Stimulated activated CD8-positive, alpha-beta memory T cell treated with anti-CD3 and anti-CD28 coated beads, Interleukin-4, amount 100 ng/mL, for 1 hour (primary cell): ENCODE measurements around the gene BIRC7.

Source experiments
- DNase-seq, 2 donors: peaks; one replicate each; pipeline ENCODE4 v3.0.0-alpha.2; 2020; ENCODE audit warnings: low read depth in 2 of 2, low spot score in 1 of 2

The BIRC7 gene

DNA sequence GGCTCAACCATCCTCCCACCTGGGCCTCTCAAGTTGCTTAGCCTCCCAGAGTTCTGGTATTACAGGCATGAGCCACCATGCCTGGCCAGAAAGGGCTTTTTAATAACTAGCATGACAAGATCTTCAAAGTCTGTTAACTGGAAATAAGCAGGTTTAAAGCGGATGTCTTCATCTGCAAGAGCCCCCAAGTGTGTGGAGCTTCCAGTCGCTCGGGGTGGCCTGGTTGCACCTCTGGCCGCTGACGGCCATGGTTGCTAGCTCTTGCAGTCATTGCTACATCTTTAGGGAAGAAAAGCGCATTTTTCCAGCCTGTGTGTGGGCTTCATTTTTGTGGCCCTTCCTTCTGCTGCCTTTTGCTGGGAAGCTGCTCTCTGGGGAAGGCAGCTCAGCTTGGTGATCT is 44.7 kb downstream of the BIRC7 start:
- no peak for DNase-seq

DNA sequence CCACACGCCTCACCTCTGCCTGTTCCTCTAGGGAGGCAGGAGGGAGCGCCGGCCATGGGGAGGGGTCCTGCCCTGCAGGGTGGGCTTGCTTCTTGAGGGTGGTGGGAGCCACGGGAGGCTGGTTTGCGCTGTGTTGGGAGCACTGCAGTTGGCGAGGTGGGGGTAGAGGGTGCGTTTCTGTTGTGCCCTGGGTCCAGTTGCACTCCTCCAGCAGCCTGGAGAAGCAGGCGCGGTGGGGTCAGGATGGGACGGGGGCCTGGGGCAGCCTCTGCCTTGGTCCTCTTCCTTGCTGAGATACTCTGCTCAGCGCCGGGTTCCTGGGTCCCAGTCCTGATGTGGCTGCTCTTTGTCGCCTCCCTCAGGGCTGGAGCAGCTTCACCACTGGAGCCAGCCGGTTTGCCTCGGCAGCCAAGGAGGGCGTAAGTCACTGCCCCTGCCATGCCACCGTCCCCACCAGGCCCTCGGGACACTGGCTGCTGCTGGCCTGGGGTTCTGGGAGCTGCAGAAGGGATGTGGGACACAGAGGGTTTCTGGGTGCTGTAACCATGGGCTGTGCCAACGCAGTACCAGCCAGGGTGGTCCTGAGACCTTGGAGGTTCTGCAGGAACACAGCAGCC is 45.3 kb downstream of the BIRC7 start:
- DNase-seq = no peak

DNA sequence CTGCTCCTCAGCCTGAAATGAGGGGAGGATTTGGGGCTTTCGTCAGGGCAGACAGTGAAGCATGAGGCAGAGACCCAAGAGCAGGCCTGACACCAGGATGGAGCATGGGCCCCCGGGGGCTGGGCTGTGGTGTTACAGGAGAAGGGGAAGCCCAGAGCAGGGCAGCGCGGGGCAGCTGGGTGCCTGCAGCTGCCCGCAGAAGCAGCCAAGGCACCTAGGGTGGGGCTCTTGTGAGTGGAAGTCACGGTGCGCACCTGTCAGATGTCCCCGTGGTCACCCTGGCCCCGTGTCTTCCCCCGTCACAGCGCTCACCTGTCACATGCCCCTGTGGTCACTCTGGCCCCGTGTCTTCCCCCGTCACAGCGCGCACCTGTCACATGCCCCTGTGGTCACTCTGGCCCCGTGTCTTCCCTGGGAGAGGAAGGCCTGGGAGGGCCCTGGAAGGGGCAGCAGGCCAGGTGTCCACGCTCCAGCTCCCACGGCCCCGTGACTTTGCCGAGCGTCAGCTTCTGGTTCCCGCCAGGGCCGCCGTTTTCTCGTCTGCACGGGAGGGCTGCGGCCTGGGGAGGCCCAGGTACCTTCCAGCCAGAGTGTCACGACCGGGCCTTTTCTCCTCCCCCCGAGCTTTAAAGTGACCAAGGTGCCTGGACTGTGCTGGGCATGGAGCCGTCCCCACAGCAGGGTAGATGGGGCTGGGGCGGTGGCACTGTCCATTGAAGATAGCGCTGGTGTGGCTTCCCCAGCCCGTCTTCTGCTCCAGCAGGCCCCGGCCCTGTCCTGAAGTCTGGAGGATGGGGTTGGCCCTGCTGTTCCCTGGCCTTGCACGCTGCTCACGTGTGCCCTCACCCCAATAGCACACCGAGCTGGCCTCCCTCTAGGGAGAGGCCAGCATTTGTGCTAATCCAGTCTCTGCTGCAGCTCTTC is 46.3 kb downstream of the BIRC7 start:
- DNase-seq = no peak

DNA sequence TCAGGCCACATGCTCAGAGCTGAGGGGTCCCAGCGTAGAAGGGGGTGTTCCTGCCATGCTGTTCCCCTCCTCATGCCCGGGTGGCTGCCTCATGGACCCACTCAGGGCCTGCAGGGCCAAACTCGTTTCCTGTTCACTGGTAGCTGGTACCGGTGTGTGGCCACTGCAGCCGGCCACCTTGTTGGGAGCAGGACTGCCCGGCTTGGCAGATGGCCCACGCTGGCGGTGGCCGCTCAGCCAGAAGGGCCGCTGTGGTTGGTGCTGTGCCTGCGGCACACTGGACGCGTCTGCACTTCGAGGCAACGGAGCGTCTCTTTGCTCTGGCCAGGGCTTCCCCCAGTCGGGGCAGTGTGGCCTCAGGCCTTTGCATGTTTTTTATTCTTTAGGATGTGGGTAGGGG is 47.2 kb downstream of the BIRC7 start:
- DNase-seq = no peak

DNA sequence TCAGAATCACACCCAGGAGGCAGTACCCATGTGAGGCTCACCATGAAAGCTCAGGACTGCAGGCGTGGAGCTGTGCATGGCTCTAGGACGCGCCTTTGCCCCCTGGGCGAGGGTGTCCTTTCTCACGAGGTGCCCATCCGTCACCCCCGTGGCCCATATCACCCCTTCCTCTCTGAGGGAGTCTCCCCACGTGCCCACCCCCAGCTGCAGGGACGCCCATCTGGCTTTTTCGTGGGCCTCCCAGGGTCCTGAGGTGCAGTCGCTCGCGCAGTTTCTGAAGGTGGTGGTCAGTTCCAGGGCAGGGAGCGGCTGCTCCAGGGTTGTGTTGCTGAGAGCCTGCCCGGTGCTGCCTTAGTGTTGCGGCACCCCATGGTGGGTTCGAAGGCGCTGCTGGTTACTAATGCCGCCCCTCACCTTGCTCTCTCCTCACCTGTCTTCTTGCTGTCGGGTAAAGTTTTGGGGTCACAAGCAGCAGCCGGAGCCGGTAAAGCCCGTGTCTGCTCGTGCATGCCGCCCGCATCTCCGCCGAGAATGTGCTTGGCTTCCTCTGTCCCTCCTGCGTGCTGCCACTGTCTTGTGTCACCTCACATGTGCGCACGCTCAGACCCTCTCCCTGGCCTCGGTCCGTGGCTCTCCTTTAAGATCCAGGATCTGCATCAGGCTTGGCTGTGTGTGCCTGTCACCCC is 47.8 kb downstream of the BIRC7 start:
- DNase-seq = no peak

DNA sequence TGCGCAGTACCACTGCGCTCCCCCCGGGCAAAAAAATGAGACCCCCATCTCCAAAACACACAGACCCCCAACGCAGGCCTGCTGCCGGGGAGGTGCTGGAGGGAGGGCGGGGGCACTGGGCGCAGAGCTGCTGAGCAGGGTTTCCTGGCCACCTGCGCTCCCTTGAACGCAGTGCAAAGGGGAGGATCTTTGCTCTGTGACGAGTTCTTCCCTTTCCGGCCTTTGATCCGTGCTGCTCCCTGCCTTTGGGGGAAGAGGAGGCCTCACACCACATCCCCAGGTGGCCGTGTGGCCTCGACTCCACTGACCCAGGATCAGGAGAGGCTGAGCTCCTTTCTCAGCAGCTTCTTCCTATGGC is 48.4 kb downstream of the BIRC7 start:
- no peak for DNase-seq

DNA sequence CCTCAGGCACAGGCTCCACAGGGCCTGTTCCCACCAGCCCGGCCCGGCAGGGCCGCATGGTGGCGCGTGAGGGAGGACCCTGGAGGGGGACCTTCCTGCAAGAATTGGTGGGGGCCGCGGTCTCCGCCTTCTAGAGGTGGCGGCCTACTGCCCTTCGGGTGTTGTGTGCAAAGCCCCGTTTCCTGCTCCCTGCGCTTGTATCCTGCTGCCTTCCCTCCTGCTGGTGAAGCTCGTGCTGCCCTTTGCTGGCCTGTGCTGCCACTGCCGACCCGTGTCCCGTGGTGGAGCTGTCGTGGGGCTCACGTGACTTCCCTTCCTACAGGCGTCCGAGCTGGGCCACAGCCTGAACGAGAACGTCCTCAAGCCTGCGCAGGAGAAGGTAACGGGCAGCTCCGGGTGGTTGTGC is 48.8 kb downstream of the BIRC7 start:
- no peak for DNase-seq

DNA sequence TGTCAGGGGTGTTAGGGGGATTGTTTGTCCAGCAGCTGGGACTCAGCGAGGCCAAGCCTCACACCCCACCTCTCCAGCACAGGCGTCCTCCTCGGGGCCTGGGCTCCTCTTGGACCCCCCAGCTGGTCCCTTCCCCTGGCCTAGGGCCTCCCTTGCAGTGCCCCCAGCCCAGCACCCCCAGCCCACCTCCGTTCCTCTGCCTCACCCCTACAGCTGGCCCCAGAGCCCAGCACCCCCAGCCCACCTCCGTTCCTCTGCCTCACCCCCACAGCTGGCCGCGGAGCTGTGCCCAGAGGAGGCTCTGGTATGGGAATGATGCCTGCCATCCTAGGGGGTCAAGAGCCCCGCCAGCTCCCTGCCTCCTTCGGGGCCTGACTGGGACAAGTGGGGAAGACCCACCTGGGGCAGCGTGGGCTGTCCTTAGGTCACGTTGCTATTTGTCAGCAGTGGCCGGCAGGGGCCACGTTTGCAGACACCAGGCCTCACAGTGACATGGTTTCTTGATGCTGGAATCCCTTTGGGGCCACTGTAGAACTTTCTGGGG is 49.3 kb downstream of the BIRC7 start:
- no peak for DNase-seq

DNA sequence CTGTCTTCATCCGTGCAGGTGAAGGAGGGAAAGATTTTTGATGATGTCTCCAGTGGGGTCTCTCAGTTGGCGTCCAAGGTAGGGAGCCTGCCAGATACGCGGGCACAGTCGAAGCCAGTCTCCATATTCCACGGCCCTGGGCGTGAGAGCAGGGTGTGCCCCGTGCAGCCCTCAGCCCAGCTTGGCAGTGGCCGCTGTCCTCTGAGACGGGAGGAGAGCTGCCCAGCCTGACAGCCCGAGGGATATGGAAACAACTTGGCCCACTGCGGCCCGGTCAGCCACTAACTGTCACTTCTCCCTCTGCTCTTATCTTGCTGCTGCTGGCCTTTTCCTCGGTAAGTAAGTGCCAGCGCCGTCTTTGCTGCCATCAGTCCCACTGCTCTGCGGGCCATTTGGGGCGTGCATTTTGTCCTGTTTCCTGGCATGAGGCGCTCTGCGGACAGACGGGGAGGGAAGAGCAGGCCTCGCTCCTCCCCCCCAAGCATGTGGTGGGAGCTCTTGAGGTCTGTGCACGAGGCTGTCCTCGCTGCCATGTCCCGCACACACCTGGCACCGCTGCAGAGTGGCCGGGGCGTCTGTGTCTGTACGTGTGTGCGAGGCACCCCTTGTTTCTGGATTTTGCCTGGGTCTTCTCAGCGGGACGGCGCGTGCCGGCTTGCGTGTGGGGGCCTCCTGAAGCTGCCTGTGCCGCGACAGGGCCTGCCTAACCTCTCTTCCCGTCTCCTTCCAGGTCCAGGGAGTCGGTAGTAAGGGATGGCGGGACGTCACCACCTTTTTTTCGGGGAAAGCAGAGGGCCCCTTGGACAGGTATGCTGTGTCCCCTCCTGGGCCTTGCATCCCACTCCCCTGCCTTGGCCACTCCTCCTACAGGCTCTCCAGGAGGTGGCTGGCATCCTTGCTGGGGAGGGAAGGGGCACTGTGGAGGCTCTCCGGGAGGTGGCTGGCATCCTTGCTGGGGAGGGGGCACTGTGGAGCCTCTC is 50.2 kb downstream of the BIRC7 start:
- no peak for DNase-seq

DNA sequence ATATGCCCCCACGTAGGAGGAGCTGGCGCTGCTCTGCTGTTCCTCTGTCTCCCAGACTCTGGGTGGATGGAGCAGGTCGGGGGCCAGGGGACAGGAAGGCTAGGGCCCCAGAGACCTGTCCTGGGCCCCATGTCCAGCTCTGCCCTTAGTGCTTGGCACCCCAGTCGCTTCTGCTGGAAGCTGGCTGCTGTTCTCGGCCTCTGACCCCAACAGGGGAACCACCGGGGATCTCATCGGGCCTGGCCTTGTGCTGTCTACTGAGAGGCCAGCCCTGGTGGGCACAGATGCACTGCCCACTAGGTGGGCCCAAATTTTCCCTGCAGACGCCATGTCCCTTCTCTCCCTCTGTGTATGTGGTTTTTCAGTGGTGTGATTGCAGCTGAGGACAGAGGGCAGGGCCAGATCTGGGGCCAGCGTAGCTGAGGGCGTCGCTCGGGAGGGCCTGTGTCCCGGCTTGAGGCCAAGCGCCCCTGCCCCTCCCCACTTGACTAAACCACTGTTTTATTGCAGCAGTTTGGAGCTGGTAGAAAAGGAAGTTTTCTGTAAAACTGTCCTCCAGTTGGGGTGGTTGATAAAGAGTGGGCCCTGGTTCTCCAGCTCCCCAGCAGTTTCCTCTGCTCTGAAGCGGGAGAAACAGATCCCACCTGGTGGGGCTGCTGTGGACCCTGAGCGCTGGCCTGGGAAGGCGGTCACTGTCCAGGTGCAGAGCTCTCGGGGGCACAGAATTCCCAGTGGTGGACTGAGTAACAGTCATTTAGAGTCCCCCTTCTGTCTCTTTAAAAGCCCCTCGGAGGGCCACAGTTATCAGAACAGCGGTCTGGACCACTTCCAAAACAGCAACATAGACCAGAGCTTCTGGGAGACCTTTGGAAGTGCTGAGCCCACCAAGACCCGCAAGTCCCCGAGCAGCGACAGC is 51.3 kb downstream of the BIRC7 start:
- no peak for DNase-seq

DNA sequence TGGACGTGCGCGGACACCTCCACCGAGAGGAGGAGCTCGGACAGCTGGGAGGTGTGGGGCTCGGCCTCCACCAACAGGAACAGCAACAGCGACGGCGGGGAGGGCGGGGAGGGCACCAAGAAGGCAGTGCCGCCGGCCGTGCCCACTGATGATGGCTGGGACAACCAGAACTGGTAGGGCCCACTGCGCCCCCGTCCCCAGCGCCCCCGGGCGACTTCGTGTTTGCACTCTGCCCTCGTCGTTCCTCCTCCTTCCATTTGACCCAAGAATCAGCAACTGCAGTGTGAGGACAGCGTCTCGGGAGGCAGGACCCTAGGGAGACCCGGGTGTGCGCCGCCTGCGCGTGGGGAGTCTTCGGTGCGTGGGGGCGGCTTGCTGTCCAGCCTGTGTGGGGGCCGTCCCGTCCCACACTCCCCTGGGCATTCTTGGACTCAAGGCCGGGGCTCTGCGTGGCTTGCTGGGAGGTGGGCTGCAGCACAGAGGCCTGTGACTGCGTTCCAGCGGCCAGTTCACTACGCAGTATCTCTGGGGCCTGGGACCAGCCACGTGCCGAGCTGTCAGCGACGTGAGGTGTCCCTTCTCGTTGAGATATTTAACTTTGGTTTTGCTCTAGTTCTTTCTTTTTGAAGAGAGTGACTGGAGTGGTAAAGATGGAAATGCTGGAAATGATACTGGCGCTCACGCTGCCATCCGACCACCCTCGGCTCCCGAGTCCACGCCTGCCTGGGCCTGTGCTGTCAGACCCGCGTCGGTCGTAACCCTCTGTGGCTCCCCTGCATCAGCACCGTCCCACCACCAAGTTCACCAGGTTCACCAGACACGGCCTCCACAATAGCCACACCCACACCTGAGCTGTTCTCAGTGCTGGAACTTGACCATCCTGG is 52.2 kb downstream of the BIRC7 start:
- no peak for DNase-seq

DNA sequence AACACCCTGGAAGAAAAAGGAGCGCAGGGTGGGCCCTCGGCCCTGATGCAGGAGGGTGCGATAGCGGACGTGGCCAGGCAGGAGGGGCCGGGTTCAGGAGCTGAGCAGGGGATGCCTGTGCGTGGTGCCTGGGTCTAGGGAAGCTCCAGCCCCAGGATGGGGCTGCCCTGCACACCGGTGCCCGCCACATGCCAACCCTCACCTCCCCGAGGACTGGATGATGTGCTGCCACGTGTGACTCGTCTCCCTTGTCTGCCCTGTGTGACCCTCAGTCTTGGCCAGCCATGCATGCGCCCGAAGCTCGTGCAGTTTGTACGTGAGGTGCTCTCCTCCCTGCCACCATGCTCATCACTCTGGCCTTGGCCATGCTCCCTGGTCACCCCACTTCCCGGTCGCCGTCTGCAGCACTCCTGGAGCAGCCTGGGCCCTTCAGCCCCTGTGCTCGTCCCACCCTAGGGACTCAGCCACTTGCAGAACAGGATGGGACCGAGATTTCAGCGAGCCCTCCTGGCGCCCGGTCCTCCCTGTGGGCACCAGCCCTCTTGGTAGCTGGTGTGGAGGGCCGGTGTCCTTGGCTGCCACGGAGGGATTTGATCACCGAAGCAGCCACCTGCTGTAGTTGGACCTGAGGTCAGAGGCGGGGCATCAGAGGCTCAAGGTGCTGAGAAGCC is 53.0 kb downstream of the BIRC7 start:
- DNase-seq = no peak

DNA sequence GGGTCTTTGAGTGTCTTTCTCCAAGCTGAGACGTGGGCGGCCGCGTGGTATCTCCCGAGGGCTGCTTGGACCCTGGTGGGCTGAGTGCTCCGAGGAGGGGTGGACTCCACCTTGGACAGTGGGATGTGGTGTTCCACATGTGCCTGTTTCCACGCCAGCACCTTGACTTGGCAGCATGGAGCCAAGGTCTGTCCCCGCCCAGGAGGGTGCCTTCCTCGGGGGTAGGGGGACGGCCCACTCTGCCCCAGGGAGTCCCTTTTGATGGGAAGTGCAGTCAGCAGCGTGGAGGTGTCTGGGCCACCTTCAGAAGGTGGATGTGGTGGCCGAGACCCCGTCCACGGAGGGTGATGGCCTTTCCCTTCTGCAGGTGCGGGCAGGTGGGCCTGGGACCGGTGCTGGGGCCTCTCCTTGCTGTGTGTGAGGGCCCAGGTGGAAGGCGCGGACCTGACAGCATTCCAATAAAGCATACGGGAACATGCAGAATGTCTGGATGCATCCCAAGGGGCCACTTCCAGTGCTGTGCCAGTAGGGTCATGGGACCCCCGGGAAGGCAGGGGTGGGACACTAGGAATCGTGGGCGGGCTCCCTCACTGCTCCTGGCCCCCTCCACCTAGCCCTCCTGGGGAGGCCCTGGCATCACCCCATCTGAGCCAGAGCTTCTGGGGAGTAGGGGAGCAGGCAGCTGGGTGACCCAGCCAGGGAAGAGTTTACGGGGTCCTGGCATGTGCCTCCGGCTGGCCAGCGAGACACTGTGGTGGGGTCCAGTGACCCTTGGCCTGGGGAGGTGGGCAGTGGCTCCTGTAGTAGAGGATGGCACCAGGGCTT is 53.8 kb downstream of the BIRC7 start:
- no peak for DNase-seq
